T-helper 22 cell (primary cell): ENCODE data around the gene TRIML2.
"Not testable (repeated sequence)": the region's sequence is repeated elsewhere in the genome, so short reads cannot be mapped to it uniquely, and the experiment has no call there.

Experiments used
- DNase-seq: peaks from one replicate; pipeline ENCODE4 v3.0.0-alpha.2; 2020; ENCODE audit warnings: low read depth

TRIML2 gene

DNA sequence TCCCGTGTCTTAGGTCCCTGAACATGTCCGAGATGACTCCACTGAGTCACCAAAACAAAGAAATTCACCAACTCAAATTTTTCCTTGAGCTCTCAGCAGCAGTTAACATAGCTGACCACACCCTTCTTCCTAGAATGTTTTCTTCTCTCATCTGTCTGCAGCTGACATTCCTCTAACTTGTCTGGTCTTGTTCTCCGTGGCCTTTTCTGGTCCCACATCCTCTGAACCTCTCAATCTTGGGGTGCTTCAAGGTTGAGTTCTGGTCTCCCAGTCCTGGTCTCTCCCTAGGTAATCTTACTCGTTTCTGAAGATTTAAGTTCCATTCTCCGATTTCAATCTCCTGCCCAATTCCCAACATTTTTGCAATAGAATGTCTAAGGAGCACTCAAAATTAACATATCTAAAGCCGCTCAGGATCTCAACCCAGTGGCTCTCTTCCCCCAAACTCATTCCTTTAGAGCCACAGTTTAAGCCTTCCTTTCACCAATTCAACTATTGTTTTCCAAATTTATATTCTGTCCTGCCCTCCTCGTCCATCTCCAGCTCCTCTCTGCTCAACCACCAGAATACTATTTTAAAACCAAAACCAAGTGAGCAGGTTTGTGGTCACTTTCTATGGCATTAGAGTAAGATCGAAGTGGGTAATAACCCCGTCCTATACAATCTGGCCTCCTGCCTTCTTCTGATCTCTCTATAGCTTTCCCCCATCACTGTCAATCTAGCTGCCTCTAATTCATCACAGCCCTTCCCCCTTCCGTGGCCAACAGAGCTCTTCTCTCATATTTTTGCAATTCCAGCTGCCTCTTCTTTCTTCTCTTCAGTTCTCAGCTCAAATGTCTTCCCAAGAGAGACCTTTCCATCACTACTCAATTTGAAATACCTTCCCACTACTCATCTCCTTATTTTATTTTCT, 1.2 kb downstream of the TRIML2 start:
- DNase-seq, result no peak

DNA sequence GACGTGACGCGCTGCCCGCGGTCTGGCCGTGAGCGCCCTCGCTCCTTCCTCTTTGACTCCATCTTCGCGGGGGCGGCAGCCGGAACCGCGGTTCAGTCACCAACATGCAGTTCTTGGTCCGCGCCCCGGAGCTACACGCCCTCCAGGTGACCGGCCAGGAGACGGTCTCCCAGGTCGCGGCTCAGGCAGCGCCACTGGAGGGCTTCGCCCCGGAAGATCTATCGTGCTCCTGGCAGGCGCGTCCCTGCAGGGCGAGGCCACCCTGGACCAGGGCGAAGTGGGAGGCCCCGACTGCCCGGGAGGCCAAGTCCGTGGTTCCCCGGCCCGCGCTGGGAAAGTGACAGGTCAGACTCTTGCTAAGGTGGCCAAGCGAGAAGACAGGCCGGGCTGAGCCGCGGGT, 2.9 kb downstream of the TRIML2 start:
- no peak for DNase-seq

DNA sequence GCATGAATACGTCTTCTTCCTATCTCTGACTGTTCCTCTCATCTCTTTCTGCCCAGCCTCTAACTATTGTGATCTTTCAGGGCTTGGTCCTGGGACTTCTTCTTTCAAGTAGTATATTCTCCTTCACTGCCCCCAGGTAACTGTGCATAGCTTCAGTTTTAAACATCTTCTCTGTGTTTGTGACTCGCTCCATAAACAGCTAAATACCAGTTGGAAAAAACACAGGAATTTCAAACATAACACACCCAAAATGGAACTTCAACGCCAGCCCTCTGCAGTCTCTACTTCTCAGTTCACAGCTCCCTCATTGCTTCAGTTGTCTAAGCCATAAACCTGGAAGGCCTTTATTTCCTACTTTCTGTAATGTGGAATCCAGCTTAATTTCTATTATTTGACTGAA, 16.6 kb downstream of the TRIML2 start:
- DNase-seq, result no peak

DNA sequence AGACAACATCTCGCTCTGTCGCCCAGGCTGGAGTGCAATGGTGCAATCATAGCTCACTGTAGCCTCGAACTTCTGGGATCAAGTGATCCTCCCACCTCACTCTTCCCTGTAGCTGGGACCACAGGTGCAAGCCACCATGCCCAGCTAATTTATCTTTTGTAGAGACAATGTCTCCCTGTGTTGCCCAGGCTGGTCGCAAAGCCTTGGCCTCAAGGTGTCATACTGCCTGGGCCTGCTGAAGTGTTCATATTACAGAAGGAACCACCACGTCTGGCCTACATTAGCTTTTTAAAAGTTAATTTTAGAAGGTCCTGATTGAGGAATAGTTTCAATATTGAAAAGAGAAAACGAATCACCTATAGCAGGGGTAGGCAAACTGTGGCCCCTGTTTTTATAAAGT, 22.5 kb downstream of the TRIML2 start:
- DNase-seq, result no peak

DNA sequence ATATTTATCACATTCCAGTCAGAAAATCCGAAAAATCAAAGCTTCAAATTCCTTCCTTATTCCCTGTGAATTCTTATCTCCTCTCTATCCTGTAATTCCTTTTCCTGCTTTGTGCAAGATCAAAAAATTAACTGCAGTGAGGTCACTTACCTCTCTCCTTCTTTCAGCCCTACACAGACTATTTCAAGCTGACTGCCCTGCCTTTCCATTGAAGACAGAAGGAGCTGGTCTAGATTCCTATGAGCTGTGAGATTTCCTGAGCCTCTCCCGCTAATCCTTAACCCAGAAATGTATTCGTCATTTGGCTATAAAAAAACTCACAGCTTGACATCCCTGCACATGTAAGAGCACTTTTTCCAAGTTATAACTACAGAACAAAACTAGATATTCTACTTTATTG, 26.6 kb downstream of the TRIML2 start:
- DNase-seq, result no peak

DNA sequence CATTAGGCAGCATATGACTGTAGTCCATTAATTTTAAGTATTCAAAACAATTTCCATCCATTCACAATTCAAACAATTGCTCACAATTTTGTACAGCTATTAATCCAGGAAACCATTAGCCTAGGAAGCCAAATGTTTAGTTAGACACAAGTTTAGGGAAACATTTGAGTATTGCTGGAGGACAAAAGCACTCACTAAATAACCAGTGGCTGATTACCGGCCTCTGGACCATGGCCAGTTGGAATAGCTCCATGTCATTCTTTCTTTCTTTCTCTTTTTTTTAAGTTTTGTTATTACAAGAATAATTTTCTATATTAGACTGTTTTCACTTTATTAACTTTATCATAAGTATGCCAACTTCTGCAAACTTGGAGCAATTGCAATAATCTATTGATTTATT, 31.3 kb downstream of the TRIML2 start:
- no peak for DNase-seq

- no peak for DNase-seq
Measured at GRCh38 chr4:188076169-188076568, 33.2 kb downstream of the TRIML2 start.

DNA sequence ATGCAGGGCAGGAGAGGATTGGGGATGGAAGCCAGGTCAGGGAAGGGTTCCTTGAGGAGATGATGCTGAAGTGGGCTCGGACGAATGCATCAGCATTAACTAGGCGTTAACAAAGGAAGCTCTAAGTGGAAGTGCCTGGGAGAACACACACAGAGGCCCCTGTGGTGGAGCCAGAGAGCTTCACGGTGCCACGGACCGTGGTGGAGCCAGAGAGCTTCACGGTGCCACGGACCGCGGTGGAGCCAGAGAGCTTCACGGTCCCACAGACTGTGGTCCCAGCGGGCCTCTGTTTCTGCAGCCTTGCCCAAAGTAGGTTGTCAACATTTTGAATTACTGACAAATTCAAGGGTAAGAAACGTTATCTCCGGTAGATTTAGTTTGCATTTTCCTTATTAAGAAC, 48.3 kb downstream of the TRIML2 start:
- no peak for DNase-seq

DNA sequence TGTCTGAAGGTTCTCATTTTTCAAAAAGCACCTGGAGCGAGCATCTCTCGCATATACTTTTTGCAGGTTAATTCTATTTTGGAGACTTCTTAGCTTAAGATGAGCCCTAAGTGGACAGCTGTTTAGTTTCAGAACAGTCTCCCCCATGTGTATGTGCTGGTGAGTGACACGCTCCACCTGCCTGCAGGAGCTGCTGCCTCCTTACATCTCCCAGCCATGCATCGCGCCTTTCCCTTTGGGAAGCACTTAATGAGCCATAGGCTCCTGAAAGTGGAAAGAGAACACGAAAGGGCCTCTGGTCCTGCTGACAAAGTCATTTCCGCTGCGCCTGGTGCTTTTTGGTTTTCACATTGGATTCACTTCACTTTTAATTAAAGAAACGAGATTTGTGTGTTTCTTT, 56.1 kb downstream of the TRIML2 start:
- DNase-seq, result no peak

DNA sequence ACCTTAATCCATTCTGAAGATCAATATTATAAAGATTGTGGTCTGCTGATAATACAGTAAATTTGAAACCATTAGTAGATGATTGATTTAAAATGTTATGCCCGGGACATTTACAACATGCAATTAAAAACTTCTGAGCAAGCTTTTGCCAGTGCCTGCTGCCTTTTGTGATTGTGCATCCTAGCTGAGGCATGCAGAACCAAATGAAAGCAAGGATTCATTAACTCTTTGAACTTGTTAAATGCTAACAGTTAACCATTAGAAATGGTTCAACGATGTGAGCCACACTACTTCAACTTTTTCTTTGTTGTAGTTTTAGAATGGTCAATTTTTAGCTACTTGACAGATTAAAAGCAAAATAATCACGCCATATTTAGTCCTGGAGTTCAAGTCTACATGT, 62.7 kb downstream of the TRIML2 start:
- no peak for DNase-seq

DNA sequence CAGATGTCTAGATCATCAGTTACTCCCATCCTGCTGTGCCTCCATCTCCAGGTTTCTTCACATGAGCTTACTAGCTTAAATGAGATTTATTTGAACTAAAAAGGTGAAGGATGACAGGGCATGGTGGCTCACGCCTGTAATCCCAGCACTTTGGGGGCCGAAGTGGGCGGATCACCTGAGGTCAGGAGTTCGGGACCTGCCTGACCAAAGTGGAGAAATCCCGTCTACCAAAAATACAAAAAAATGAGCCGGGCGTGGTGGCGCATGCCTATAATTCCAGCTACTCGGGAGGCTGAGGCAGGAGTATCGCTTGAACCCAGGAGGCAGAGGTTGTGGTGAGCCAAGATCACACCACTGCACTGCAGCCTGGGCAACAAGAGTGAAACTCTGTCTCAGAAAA, 63.9 kb downstream of the TRIML2 start:
- DNase-seq, result not testable (repeated sequence)

DNA sequence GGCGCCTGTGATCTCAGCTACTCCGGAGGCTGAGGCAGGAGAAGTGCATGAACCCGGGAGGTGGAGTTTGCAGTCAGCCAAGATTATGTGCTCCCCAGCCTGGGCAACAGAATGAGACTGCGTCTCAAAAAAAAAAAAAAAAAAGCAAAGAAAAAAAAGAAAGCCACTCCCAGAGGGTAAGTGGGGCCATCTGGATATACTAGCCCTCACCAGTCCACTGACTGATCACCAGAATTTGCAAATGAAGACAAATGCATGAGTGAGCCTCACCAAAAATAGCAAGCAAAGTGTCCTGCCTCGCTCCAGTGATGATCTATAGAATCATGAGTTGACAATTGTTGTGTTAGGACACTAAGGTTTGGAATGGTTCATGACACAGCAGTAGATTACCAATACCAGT, 66.2 kb downstream of the TRIML2 start:
- DNase-seq, result no peak

GRCh38 chr4:188042191-188042590, 67.2 kb downstream of the TRIML2 start:
- no peak for DNase-seq

DNA sequence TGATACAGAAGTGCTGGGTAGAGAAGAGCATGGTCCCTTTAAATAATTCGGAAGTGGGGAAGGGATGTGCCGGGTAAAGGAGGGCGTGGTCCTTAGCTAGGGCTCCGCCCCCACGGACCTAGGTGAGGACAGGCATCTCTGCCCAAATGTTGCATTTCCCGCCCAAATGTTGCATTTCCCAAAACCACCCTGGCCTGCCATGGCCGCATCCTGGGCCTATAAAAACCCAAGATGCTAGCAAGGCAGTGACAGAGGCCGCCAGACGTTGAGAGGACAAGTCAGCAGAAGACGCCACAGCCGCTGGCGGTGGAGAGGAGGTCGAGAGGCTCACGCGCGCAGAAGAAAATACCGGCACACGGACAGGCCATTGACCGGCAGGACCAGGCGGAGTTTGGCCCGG, 67.7 kb downstream of the TRIML2 start:
- DNase-seq, result no peak
